HEK293 (cell line): ENCODE results near the gene COG8.

ENCODE experiments used
- CTCF ChIP-seq: fragments of 450-650 bp; formaldehyde crosslinking; IDR thresholded peaks from 2 replicates; pipeline ENCODE4 v1.5.1; 2016; ENCODE audit warnings: missing biosample characterization, missing genetic modification characterization
- PBX3 ChIP-seq: sonication (generic); formaldehyde crosslinking; IDR thresholded peaks from 2 replicates; pipeline ENCODE4 v1.8.1; 2022; ENCODE audit warnings: mild to moderate bottlenecking, moderate library complexity, missing genetic modification reagents
- ZBTB17 ChIP-seq: fragments of 450-650 bp; formaldehyde crosslinking; IDR thresholded peaks from 2 replicates; pipeline ENCODE4 v1.5.1; 2016; ENCODE audit warnings: missing biosample characterization, missing genetic modification characterization
- ZBTB8A ChIP-seq: fragments of 450-650 bp; formaldehyde crosslinking; IDR thresholded peaks from 2 replicates; pipeline ENCODE4 v1.5.1; 2016; ENCODE audit warnings: missing biosample characterization, missing genetic modification characterization
- ZNF221 ChIP-seq: fragments of 450-650 bp; formaldehyde crosslinking; IDR thresholded peaks from 2 replicates; pipeline ENCODE4 v1.5.1; 2017; ENCODE audit warnings: missing biosample characterization, missing genetic modification characterization, borderline replicate concordance
- ZNF24 ChIP-seq: fragments of 450-650 bp; formaldehyde crosslinking; IDR thresholded peaks from 2 replicates; pipeline ENCODE4 v1.5.1; 2016; ENCODE audit warnings: missing biosample characterization, missing genetic modification characterization
- ZNF394 ChIP-seq: fragments of 450-650 bp; formaldehyde crosslinking; IDR thresholded peaks from 2 replicates; pipeline ENCODE4 v1.5.1; 2016; ENCODE audit warnings: missing biosample characterization, missing genetic modification characterization, mild to moderate bottlenecking, moderate library complexity, borderline replicate concordance
- ZNF677 ChIP-seq: fragments of 450-650 bp; IDR thresholded peaks from 2 replicates; pipeline ENCODE4 v1.5.0; 2018; ENCODE audit warnings: missing biosample characterization, mild to moderate bottlenecking, missing genetic modification characterization, moderate library complexity
- ZNF76 ChIP-seq: fragments of 450-650 bp; formaldehyde crosslinking; IDR thresholded peaks from 2 replicates; pipeline ENCODE4; 2016; ENCODE audit warnings: low read depth, missing biosample characterization, missing genetic modification characterization, borderline replicate concordance

- TF ChIP-seq ZBTB17 (tag by site-specific recombination): no peak
- TF ChIP-seq CTCF (tag by site-specific recombination): no peak
- TF ChIP-seq ZNF76 (tag by site-specific recombination): no peak
- no peak for TF ChIP-seq PBX3 (CRISPR knock-in tag)
- no peak for TF ChIP-seq ZNF24 (tag by site-specific recombination)
- no peak for TF ChIP-seq ZNF677
- no peak for TF ChIP-seq ZBTB8A (tag by site-specific recombination)
- no peak for TF ChIP-seq ZNF221 (tag by site-specific recombination)
- no peak for TF ChIP-seq ZNF394 (tag by site-specific recombination)
These were observed 38.7 kb upstream of the COG8 start for GRCh38 chr16:69378036-69378435.
